Measurements from ENCODE around the gene SOCS1. TPM values are rescaled to one million over a fixed set of nuclear protein-coding genes. Genes with fewer than 3 reads are reported as not detected.

The SOCS1 gene
- total RNA-seq, 1 experiment from 2014 or later: 1.4 TPM

GRCh38 chr16:11298143-11298900, 42.3 kb upstream of the SOCS1 start:
- no peak for DNase-seq (ENCODE audit: unreplicated experiment)
- H3K36me3 Mint-ChIP-seq (ENCODE audit: insufficient read depth, unreplicated experiment): no peaks in the 10 kb centered on the region
- no peaks in the 10 kb centered on the region for H3K9me3 Mint-ChIP-seq (ENCODE audit: unreplicated experiment)
- H3K27me3 Mint-ChIP-seq (ENCODE audit: insufficient read depth, unreplicated experiment): peaks cover under 1% of the 10 kb centered on the region
- TF ChIP-seq CTCF (IDR thresholded peaks at IDR 0.05; ENCODE audit: unreplicated experiment): no peak
- no TSS peak for BruUV-seq (replicated peaks)
- no peak overlapping the region for H3K27ac Mint-ChIP-seq (ENCODE audit: low read depth, unreplicated experiment)
- intact Hi-C loops (cut with micrococcal nuclease): no loop called here
- ChIA-PET POLR2A (interaction anchor here (0.6 kb wide), 1 partner anchor 1783 kb away, joined by 3 read pairs; no protein-coding TSS in a partner anchor), CTCF (interaction anchor here (0.7 kb wide), 1 partner anchor 60 kb away, joined by 4 read pairs; no protein-coding TSS in a partner anchor)
- H3K4me1 Mint-ChIP-seq (ENCODE audit: insufficient read depth, unreplicated experiment): no peaks in the 10 kb centered on the region
- no peak overlapping the region for H3K4me3 Mint-ChIP-seq (ENCODE audit: unreplicated experiment)

- no peak for DNase-seq (ENCODE audit: unreplicated experiment)
- no peaks in the 10 kb centered on the region for H3K36me3 Mint-ChIP-seq (ENCODE audit: insufficient read depth, unreplicated experiment)
- H3K27ac Mint-ChIP-seq (ENCODE audit: low read depth, unreplicated experiment): no peak overlapping the region
- H3K4me1 Mint-ChIP-seq (ENCODE audit: insufficient read depth, unreplicated experiment): no peaks in the 10 kb centered on the region
- intact Hi-C loops (cut with micrococcal nuclease): no loop called here
- no peak overlapping the region for H3K4me3 Mint-ChIP-seq (ENCODE audit: unreplicated experiment)
- peaks cover 8% of the 10 kb centered on the region for H3K27me3 Mint-ChIP-seq (ENCODE audit: insufficient read depth, unreplicated experiment)
- ChIA-PET POLR2A (interaction anchor here (0.6 kb wide), 1 partner anchor 1784 kb away, joined by 3 read pairs; no protein-coding TSS in a partner anchor), CTCF (no interaction called here)
- BruUV-seq (replicated peaks): no TSS peak
- no peaks in the 10 kb centered on the region for H3K9me3 Mint-ChIP-seq (ENCODE audit: unreplicated experiment)
- TF ChIP-seq CTCF (IDR thresholded peaks at IDR 0.05; ENCODE audit: unreplicated experiment): no peak
Measured at GRCh38 chr16:11297492-11298142, 41.6 kb upstream of the SOCS1 start.

GRCh38 chr16:11296706-11297491, 40.9 kb upstream of the SOCS1 start:
- Mint-ChIP-seq H3K4me1 (ENCODE audit: insufficient read depth, unreplicated experiment) (no peaks in the 10 kb centered on the region), H3K27me3 (ENCODE audit: insufficient read depth, unreplicated experiment) (peaks cover 14% of the 10 kb centered on the region), H3K4me3 (ENCODE audit: unreplicated experiment) (no peak overlapping the region), H3K36me3 (ENCODE audit: insufficient read depth, unreplicated experiment) (no peaks in the 10 kb centered on the region), H3K27ac (ENCODE audit: low read depth, unreplicated experiment) (no peak overlapping the region), H3K9me3 (ENCODE audit: unreplicated experiment) (no peaks in the 10 kb centered on the region)
- DNase-seq (ENCODE audit: unreplicated experiment): no peak
- no peak for TF ChIP-seq CTCF (IDR thresholded peaks at IDR 0.05; ENCODE audit: unreplicated experiment)
- CTCF ChIA-PET: no interaction called here
- POLR2A ChIA-PET: interaction anchor here (0.6 kb wide), 1 partner anchor 890 kb away, joined by 3 read pairs; no protein-coding TSS in a partner anchor
- BruUV-seq (replicated peaks): no TSS peak
- intact Hi-C loops (cut with micrococcal nuclease): no loop called here

- H3K27me3 Mint-ChIP-seq (ENCODE audit: insufficient read depth, unreplicated experiment): peaks cover 19% of the 10 kb centered on the region
- no peak for DNase-seq (ENCODE audit: unreplicated experiment)
- ChIA-PET CTCF (no interaction called here), POLR2A (no interaction called here)
- intact Hi-C loops (cut with micrococcal nuclease): no loop called here
- H3K27ac Mint-ChIP-seq (ENCODE audit: low read depth, unreplicated experiment): no peak overlapping the region
- TF ChIP-seq CTCF (IDR thresholded peaks at IDR 0.05; ENCODE audit: unreplicated experiment): no peak
- no peaks in the 10 kb centered on the region for H3K36me3 Mint-ChIP-seq (ENCODE audit: insufficient read depth, unreplicated experiment)
- no peaks in the 10 kb centered on the region for H3K4me1 Mint-ChIP-seq (ENCODE audit: insufficient read depth, unreplicated experiment)
- no TSS peak for BruUV-seq (replicated peaks)
- no peak overlapping the region for H3K4me3 Mint-ChIP-seq (ENCODE audit: unreplicated experiment)
- no peaks in the 10 kb centered on the region for H3K9me3 Mint-ChIP-seq (ENCODE audit: unreplicated experiment)
Measured at GRCh38 chr16:11296351-11296705, 40.3 kb upstream of the SOCS1 start.

Measured in MCF 10A (cell line).